HG03060 (cell line): ENCODE results near the gene SCAP.
"Not testable (repeated sequence)": the region's sequence is repeated elsewhere in the genome, so short reads cannot be mapped to it uniquely, and the experiment has no call there.

Experiments used
- ATAC-seq: cut with Tn5 transposase; IDR thresholded peaks from one replicate; pipeline ENCODE4 v1.9.1; 2021; ENCODE audit warnings: low read depth, moderate number of reproducible peaks; ENCODE audit not compliant: unreplicated experiment

The SCAP gene

GRCh38 chr3:47370887-47371697 is 104.6 kb downstream of the SCAP start:
- ATAC-seq = no peak

- ATAC-seq = not testable (repeated sequence)
Measured at GRCh38 chr3:47370020-47370419, 105.7 kb downstream of the SCAP start.

GRCh38 chr3:47367631-47368030 is 108.1 kb downstream of the SCAP start:
- ATAC-seq = no peak

- no peak for ATAC-seq
Measured at GRCh38 chr3:47366833-47367232, 108.9 kb downstream of the SCAP start.

GRCh38 chr3:47365213-47366153 is 110.3 kb downstream of the SCAP start:
- ATAC-seq = no peak
